ENCODE data around the gene LBH. TPM values are rescaled to one million over a fixed set of nuclear protein-coding genes. Genes with fewer than 3 reads are reported as not detected.

LBH gene
- total RNA-seq, 1 donor from 2014 or later: 62.1 TPM

DNA sequence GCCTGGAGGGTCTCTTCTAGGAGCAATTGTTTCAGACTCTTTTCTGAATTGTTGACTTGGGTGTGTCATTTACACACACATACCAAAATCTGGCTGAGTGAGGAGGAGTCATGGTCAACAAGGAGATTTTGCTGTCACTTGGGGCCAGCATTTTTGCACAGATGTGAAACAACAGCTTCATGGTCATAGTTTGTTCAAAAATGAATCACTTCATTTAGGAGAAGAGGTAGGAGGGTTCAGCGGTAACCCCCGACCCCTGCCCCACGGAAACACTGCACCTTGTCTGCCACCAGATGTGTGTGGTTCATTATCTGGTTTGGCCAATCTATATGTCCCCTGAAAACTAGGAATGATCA, 42.2 kb downstream of the LBH start:
- DNase-seq (ENCODE audit: low read depth in 2 of 2): no peak

DNA sequence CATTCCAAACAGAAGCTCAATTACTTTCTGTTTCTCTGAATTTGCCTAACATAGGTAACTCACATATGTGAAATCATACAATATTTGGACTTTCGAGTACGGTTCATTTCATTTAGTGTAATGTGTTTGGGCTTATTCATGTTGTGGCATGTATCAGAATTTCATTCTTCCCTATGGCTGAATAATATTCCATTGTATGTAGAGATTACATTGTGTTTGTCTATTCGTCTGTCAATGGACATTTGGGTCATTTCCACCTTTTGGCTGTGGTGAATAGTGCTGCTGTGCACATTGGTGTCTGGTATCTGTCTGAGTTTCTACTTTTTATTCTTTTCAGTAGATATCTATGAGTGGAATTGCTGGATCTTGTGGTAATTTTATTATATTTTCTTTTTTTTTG, 43.9 kb downstream of the LBH start:
- DNase-seq (ENCODE audit: low read depth in 2 of 2): peak in 1 of 2 donors; percentile 61

DNA sequence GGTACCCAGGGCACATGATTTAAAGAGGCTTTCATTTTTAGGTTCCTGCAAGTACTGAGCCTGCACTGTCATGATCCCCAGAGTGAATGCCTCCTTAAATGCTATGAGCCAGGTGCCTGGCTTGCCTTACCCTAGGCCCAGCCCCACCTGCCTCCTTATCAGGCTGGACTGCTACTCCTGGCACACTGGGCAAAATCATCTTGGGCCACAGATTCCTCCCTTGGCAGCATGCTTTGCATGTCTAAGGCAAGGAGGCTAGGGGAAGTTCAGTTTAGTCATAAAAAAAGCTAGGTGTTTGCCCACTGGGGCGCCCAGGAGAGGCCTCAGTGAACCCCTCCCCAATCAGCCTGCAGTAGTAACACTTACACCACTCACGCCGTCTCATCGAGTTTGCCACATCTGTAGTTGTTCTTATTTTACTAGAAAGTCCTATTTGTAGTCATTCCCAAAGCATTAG, 45.1 kb downstream of the LBH start:
- DNase-seq (ENCODE audit: low read depth in 2 of 2): no peak

DNA sequence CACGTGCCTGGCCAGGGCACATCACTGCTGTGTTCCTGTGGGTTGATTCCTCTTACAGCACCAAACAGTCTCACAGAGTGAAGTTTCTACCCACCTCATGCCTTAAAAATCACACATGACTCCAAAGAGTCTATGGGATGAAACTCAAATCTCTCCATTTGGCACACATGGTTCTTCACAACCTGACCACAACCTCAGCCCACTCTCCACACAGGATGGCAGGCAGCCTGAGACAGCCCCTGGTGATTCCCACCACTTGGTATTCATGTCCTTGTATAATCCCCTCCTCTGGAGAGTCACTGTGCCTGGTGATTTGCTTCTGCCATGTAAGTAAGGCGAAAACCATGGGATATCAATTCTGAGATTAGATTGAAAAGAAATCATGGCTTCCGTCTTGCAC, 46.2 kb downstream of the LBH start:
- no peak for DNase-seq (ENCODE audit: low read depth in 2 of 2)

DNA sequence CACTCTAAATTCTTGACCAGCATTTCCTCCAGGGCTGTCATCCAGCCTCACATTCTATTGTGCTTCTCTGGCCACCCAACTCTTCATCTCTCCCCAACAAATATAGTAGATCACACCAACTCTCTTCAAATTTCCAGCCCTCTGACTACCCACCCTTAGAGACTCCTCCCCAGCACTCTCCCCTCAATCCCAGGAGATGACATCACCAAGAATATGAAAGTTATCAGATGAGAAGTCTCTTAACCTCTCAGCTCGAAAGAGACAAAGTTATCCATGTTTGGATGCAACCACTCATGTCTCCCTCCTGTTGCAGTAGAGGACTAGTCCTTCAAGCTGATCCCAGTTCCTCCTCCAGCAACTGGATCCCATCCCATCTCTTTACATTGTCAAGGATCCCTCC, 47.1 kb downstream of the LBH start:
- no peak for DNase-seq (ENCODE audit: low read depth in 2 of 2)

DNA sequence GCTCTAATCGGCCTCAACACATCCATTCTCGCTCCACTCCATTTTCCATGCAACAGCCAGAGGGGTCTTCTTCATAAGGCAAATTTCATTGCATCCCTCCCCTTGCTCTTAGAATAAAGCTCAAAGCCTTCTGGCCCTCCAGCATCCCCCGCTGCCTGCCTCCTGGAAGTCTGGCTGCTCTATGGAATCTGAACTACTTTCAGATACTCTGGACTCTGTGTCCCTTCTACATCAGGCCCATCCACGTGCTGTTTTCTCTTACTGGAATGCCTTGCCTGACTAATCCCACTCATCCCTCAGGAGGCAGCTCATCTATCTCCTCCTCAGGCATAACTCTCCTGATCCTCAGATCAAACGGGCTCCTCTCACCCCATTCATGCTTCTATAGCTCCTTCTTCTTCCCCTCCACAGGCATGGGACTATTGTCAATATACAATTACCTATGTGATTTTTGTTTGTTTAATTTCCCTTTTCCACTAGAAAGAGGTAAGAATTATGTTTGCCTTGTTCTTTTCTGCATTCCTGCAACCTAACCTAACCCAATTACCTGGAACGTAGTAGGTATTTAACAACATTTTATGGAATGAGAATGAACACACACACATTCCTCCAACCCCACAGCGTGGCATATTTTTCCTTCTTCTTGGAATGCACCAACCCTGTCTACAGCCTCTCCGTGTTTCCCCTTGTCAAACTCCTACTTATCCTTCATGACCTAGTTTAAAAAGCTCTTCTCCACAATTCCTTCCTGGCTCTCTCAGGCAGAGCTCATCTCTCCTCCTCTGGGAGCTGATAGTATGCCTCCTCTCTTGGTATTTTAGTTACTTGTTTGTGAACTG, 49.5 kb downstream of the LBH start:
- DNase-seq (ENCODE audit: low read depth in 2 of 2): no peak

DNA sequence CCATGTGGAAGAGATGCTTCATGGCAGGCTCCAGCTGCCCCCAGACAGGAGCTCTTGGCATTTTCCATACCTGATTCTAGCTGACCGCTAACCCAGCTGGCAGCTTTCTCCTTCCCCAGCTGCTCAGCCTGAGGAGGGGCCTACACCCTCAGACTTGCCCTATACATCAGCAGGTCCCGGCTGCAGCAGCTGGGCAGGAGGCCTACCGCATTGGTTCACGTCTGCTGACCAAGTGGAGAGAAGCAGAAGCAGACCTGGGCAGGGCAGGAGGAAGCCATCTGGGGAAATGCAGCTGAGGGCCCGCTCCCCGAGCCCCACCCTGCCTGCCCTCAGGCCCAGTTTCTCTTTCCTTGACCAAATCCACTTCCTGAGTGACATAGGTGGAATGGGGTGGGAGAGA, 50.7 kb downstream of the LBH start:
- DNase-seq (ENCODE audit: low read depth in 2 of 2): no peak

DNA sequence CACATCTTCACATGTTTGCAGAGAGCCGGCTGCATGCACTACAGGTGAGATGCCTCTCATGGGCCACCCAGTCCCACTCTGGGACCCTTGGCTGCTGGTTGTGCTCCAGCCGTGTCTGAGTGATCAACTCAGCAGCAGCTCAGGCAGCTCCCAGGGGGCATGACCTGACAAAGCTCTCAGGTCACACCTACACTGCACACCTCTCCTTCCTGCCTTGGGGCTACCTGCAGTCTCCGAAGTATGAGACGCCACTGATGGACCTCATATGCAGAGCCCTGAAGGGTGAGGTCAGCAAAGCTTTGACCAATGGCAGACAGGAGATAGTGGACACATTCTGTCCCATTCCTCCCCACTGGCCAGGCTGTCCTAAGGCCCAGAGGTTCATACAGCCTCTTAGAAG, 51.4 kb downstream of the LBH start:
- no peak for DNase-seq (ENCODE audit: low read depth in 2 of 2)

DNA sequence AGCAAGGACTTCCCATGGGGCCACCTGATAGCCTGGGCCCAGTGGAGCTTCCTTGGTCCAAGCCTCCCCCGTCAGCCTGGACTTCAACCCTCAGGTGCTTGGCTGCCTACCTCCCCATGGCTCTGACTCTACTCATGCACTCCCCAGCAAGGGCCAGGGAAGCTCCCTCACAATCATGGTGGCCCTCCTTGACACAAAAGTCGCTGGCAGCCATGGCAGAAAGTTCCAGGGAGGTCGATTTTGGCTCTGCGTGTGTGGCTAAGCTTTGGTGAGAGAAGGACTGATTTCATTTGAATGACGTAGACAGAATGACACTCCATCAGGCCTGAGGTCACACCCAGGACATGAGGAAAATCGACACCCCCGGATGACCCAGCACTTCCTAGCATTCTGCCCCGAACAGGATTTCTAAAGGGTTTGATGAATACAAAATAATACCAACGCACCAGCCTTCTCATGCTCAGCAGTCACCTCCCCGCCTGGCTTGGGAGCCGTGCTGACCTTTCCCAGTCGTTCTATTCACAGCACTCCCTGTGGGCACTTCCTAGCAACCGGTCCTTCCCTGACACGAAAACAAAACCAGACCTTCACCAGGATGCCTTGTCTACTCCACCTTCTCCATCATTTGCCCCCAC, 52.7 kb downstream of the LBH start:
- DNase-seq (ENCODE audit: low read depth in 2 of 2): peak; percentile 31 to 87

DNA sequence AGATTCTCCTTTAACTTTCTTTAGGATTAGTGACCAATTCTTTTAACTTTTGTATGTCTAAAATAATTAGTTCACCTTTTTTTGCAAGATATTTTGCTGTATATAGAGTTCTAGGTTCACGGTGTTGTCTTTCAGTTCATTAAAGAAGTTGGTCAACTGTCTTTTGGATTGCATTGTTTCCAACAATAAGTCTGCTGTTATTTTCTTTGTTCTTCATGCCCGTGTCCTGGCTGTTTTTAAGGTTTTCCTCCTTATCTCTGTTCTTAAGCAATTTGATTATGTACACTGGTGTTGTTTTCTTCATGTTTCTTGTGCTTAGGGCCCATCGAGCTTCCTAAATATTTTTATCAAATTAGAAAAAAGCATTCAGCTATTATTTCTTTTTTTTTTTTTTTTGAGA, 54.4 kb downstream of the LBH start:
- DNase-seq (ENCODE audit: low read depth in 2 of 2): no peak

DNA sequence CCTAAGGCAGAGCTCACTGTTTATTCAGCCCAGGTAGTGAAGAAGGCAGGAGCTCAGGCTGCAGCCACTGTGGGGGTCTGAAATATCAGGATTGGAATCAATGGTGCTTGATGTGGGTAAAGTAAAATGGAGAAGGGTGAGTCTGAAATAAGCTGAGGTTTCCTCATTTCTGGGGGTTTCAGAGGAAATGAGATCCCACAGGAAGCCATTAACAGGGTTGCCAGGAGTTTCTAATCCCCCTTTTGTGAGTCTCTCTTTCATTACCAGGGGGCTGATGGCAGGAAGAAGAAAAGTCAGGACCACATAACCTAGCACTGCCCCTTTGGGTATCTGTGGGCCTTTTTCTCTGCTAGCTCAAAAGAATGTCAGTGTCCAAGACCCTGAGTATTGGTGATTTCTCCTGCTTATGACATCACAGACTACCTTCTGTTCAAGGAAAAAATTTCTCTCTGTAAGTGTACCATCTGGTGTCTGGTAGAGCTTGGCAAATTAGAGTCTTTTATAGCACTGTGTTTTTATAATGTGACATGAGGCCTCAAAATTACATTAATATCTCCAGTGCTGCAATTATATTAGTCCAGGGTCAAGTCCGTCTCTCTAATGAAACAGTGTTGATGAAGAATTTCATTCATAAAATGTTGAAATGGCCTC, 56.0 kb downstream of the LBH start:
- DNase-seq (ENCODE audit: low read depth in 2 of 2): no peak

DNA sequence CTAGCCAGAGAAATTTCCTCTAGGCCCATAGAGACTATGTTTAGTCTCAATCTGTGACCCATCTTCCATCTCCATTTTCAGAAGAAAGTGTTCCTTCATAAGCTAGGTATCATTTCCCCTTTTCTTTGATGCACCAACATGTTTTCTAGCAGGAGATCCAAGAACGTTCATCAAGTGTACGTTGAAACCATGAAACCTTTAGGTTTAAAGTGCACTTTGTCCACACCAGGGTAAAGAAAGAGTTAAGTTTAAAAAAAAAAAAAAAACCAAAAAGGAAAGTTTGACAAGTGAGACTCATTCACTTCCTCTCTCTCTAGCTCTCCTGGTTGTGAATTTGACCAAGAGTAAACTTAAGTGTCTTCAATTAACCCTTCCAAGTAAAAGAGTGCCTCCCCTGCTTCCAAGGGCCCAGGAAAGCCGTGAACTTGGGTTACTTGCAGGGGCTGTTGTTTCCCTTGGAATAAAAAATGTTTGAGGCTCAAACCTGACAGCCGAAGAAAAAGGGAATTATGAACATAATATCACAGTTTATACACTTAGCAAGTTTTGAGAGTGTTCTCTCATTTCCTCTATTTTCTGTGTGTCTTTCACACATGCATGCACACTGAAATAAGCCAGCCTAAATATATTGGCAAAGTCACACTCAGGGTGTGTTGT, 56.7 kb downstream of the LBH start:
- DNase-seq (ENCODE audit: low read depth in 2 of 2): no peak

DNA sequence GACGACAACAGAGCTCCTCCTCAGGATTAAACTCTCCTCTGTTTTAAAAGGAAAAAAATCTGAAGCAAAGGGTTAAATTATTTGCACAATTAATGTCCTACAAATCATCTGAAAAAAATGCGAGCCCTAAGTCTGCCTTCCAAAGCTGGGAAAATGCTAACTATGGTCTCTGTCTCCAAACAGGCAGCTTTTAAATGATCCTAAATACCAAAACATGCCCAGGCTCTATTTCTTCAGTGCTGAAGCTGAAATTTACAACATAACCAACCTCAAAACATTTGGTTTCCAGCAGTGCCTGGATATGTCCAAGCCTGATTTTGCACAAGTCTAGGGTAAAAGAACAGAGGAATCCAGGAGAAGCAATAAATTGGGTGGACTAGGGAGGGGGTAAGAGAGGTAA, 57.2 kb downstream of the LBH start:
- DNase-seq (ENCODE audit: low read depth in 2 of 2): no peak

DNA sequence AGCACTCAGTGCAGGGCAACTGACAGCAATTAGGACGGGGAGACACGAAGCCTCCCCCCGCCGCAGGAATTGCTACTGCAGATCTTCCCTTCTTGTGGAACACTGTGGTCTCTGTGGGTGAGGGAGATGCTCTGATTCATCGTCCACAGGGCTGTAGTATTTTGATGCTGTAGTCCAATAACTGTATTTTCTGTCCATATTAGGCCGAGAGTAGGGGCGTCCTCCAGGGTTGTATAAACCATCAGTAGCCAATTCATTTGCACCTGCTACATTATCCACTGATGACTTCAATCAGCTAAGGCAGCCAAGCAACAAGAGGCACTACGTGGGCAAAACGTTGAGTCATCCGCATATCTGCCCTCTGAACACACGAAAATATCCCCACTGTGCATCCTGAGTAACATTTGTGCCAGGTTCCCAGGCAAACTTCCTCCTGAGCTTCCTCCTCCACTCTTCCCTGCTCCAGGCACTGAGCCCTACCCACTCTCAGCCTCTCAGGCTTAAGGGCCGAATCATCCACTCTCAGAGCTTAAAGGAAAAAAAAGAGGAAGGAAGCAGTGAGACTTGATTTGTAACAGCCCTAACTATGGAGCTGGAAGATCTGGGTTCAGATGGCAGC, 62.1 kb downstream of the LBH start:
- DNase-seq (ENCODE audit: low read depth in 2 of 2): peak; percentile 67 to 82

DNA sequence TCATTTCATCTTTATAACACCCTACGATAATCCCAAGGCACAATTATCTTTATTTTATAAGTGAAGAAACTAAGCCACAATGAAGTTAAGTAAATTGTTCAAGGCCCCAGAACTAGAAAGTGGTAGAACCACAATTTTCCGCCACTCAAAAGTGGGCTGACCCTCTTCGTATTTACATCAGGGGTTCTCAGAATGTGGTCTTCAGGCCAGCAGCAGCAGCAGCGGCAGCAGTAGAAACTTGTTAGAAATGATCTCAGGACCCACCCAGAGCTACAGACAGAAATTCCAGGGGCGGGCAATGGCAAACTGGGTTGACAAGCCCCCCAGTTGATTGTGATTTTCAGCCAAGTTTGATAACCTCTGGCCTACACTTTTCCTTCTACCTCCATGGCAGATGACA, 62.8 kb downstream of the LBH start:
- no peak for DNase-seq (ENCODE audit: low read depth in 2 of 2)

DNA sequence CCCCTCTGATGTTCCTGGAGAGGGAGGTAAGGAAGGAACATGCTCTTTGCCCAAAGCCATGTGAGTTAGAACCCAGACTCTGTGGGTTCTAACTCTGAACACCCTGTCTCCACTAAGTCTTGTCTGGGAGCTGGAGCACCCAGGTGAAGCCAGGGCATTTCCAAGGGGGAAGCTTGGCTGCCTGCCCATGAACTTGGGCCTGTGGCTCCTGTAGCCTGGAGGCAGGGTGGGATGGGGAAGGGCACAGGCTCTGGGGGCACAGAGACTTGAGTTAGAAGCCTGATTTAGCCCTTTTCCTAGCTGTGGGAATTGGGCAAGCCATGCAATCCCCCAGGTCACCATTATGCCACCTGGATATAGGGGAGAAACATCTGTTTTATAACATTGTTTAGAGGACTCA, 65.2 kb downstream of the LBH start:
- DNase-seq (ENCODE audit: low read depth in 2 of 2): no peak

DNA sequence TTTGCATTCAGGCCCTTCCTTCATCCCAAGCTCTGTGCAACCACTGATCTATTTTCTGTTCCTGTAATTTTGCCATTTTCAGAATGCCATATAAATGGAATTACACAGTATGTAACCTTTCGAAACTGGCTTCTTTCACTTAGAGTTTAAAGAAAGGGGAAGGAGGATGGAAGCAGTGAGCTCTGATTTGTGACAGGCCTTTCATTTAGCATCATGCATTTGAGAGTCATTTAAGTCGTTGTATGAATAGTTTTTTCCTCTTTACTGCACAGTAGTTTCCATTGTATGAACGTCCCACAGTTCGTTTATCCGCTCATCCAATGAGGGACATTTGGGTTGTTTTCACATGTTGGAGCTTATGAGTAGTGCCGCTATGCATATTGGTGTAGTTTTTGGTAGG, 67.0 kb downstream of the LBH start:
- no peak for DNase-seq (ENCODE audit: low read depth in 2 of 2)

DNA sequence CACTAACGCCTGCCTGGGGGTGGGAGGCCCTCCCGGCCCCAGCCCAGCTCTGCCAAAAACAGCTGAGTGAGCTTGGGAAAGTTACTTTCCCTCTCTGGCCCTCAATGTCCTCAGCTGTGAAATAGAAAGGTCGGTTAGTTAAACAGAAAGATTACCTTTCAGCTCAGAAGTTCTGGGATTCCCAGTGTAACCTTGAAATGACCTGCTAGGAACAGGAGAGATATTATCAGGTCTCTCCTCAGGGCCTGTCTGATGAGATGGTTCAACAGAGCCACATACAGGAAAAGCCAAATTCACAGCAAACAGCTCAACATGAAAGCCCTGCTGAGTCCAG, 68.8 kb downstream of the LBH start:
- DNase-seq (ENCODE audit: low read depth in 2 of 2): no peak

DNA sequence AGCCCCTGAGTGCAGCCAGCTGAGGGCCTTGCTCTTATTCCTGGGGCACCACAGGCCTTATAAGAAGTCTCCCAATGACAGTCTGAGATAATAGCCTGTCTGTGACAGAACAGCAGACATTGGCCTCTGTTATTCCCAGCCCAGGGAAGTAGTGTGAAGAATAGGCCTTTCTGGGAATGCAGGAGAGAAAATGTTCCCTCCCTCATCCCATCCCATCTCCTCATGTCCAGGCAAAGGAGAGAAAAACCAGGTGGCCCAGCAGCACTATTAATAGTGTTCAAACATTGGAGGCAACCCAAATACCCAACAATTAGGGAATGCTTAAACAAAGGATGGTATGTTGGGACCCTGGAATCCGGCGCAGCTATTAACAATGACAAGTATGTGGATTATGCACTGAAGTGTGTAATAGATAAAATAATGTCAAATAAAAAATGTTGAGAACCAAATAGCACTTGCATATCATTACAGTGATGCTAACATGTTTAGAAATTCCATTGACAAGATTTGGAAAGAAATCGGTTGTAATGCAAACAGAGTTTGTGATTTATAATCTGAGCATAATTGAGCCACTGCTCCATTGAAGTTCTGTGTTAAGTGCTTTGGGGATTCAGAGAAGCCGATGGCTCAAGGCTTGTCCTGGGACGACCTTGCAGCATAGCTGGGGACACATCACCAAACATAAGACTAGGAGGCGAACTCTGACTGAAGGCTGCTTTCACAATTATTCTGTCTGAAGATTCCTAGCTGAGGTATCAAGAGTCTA, 69.3 kb downstream of the LBH start:
- peak in 1 of 2 donors; percentile 15 for DNase-seq (ENCODE audit: low read depth in 2 of 2)

DNA sequence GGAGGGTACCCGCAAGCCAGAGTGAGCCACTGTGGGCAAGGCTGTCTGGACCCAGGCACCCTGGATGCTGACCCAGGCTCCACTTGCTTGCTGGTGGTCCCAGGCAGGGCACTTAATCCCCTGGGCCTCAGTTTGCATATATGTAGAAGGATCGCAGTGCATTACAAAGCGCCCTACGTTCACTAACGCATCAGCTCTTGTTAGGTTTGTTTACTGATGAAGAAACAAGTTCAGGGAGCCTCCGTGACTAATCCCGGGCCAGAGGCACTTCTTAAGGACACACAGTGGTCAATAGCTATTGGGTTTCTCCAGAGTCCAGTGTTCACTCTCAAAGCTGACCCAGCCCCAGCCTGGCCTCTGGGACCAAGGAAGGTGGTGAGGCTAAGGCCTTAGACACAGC, 70.2 kb downstream of the LBH start:
- no peak for DNase-seq (ENCODE audit: low read depth in 2 of 2)

DNA sequence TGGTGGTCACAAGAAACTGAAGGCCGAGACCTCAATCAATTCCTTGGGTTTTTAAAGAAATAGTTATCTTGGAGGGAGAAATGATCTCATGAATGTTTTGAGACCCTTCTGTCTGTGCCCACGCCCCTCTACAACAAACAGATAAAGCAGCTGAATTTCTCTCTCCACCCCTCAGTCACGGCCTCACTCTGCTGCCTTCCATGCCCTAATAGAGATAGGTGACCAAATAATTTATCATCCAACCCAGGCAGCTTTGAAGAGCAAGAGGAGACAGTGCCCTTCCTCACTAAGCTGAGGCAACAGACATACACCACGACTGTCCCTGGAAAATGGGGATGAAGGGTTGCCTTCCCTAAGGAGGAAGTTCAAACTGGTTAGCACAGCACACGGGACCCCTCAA, 71.2 kb downstream of the LBH start:
- no peak for DNase-seq (ENCODE audit: low read depth in 2 of 2)

Measured in lung microvascular endothelial cell (primary cell).